Ishikawa (cell line): ENCODE results near the gene NDST1.

Source experiments
- CREB1 ChIP-seq: IDR thresholded peaks from 2 replicates; pipeline ENCODE4 v1.6.1; 2012; ENCODE audit warnings: low read depth
- MAX ChIP-seq: IDR thresholded peaks from 2 replicates; pipeline ENCODE4 v1.6.1; 2012
- RAD21 ChIP-seq: IDR thresholded peaks from 2 replicates; pipeline ENCODE4 v1.6.1; 2012; ENCODE audit warnings: low read depth

- no peak for TF ChIP-seq CREB1
- no peak for TF ChIP-seq MAX
- TF ChIP-seq RAD21, result no peak
Observed at GRCh38 chr5:150520747-150521521, 13.0 kb downstream of the NDST1 start.
